HEK293 (cell line): ENCODE data around the gene FKRP.

Experiments
- ATF2 ChIP-seq: fragments of 450-650 bp; formaldehyde crosslinking; IDR thresholded peaks from 2 replicates; pipeline ENCODE4 v1.5.1; 2016; ENCODE audit warnings: missing biosample characterization, missing genetic modification characterization, low read depth
- GLI2 ChIP-seq: fragments of 450-650 bp; formaldehyde crosslinking; IDR thresholded peaks from 2 replicates; pipeline ENCODE4; 2017; ENCODE audit warnings: missing biosample characterization, missing genetic modification characterization, low read depth, borderline replicate concordance
- MEIS1 ChIP-seq: sonication (generic); formaldehyde crosslinking; IDR thresholded peaks from 2 replicates; pipeline ENCODE4 v1.8.1; 2022; ENCODE audit warnings: missing genetic modification reagents, mild to moderate bottlenecking, borderline replicate concordance
- MYNN ChIP-seq: fragments of 450-650 bp; formaldehyde crosslinking; IDR thresholded peaks from 2 replicates; pipeline ENCODE4 v1.5.1; 2016; ENCODE audit warnings: missing biosample characterization, missing genetic modification characterization, borderline replicate concordance
- PRDM6 ChIP-seq: fragments of 450-650 bp; formaldehyde crosslinking; IDR thresholded peaks from 2 replicates; pipeline ENCODE4 v1.5.1; 2017; ENCODE audit warnings: missing biosample characterization, missing genetic modification characterization
- REPIN1 ChIP-seq: fragments of 450-650 bp; formaldehyde crosslinking; IDR thresholded peaks from 2 replicates; pipeline ENCODE4 v1.5.1; 2017; ENCODE audit warnings: missing biosample characterization, missing genetic modification characterization, low read depth
- SP3 ChIP-seq: fragments of 450-650 bp; formaldehyde crosslinking; IDR thresholded peaks from 2 replicates; pipeline ENCODE4 v1.5.1; 2016; ENCODE audit warnings: missing biosample characterization, missing genetic modification characterization
- ZBTB11 ChIP-seq: fragments of 450-650 bp; formaldehyde crosslinking; conservative IDR thresholded peaks from 2 replicates; pipeline ENCODE4 v1.5.1; 2016; ENCODE audit warnings: low read depth, missing biosample characterization, missing genetic modification characterization
- ZBTB48 ChIP-seq: fragments of 450-650 bp; formaldehyde crosslinking; IDR thresholded peaks from 2 replicates; pipeline ENCODE4 v1.5.1; 2016; ENCODE audit warnings: missing biosample characterization, missing genetic modification characterization
- ZEB2 ChIP-seq: fragments of 450-650 bp; formaldehyde crosslinking; IDR thresholded peaks from 2 replicates; pipeline ENCODE4 v1.5.1; 2016; ENCODE audit warnings: missing biosample characterization, missing genetic modification characterization
- ZNF10 ChIP-seq: fragments of 450-650 bp; formaldehyde crosslinking; IDR thresholded peaks from 2 replicates; pipeline ENCODE4 v1.5.1; 2017; ENCODE audit warnings: missing biosample characterization, missing genetic modification characterization
- ZNF132 ChIP-seq: fragments of 450-650 bp; formaldehyde crosslinking; IDR thresholded peaks from 2 replicates; pipeline ENCODE4 v1.5.1; 2017; ENCODE audit warnings: missing biosample characterization, missing genetic modification characterization, borderline replicate concordance
- ZNF175 ChIP-seq: fragments of 450-650 bp; formaldehyde crosslinking; IDR thresholded peaks from 2 replicates; pipeline ENCODE4 v1.5.1; 2016; ENCODE audit warnings: missing biosample characterization, missing genetic modification characterization
- ZNF184 ChIP-seq: fragments of 450-650 bp; IDR thresholded peaks from 2 replicates; pipeline ENCODE4 v1.5.1; 2018; ENCODE audit warnings: missing biosample characterization, mild to moderate bottlenecking, missing genetic modification characterization
- ZNF335 ChIP-seq: fragments of 450-650 bp; formaldehyde crosslinking; conservative IDR thresholded peaks from 2 replicates; pipeline ENCODE4 v1.5.1; 2016; ENCODE audit warnings: missing biosample characterization, missing genetic modification characterization
- ZNF518A ChIP-seq: fragments of 450-650 bp; formaldehyde crosslinking; conservative IDR thresholded peaks from 2 replicates; pipeline ENCODE4 v1.5.1; 2016; ENCODE audit warnings: low read depth, missing biosample characterization, missing genetic modification characterization
- ZNF521 ChIP-seq: fragments of 450-650 bp; formaldehyde crosslinking; IDR thresholded peaks from 2 replicates; pipeline ENCODE4 v1.5.1; 2017; ENCODE audit warnings: missing biosample characterization, mild to moderate bottlenecking, missing genetic modification characterization
- ZNF530 ChIP-seq: fragments of 450-650 bp; formaldehyde crosslinking; IDR thresholded peaks from 2 replicates; pipeline ENCODE4 v1.5.1; 2016; ENCODE audit warnings: low read depth, missing biosample characterization, missing genetic modification characterization
- ZNF600 ChIP-seq: fragments of 450-650 bp; formaldehyde crosslinking; IDR thresholded peaks from 2 replicates; pipeline ENCODE4 v1.5.1; 2016; ENCODE audit warnings: missing biosample characterization, missing genetic modification characterization
- ZNF707 ChIP-seq: fragments of 450-650 bp; formaldehyde crosslinking; IDR thresholded peaks from 2 replicates; pipeline ENCODE4 v1.5.1; 2016; ENCODE audit warnings: missing biosample characterization, missing genetic modification characterization
- ZNF776 ChIP-seq: fragments of 450-650 bp; formaldehyde crosslinking; IDR thresholded peaks from 2 replicates; pipeline ENCODE4 v1.5.0; 2017; ENCODE audit warnings: missing biosample characterization, missing genetic modification characterization, borderline replicate concordance
- ZNF785 ChIP-seq: fragments of 450-650 bp; formaldehyde crosslinking; IDR thresholded peaks from 2 replicates; pipeline ENCODE4 v1.5.1; 2016; ENCODE audit warnings: missing biosample characterization, missing genetic modification characterization
- ZNF791 ChIP-seq: fragments of 450-650 bp; formaldehyde crosslinking; IDR thresholded peaks from 2 replicates; pipeline ENCODE4 v1.5.1; 2016; ENCODE audit warnings: missing biosample characterization, missing genetic modification characterization
- ZNF843 ChIP-seq: fragments of 450-650 bp; formaldehyde crosslinking; IDR thresholded peaks from 2 replicates; pipeline ENCODE4 v1.5.1; 2016; ENCODE audit warnings: missing biosample characterization, missing genetic modification characterization
- ZSCAN16 ChIP-seq: fragments of 450-650 bp; formaldehyde crosslinking; IDR thresholded peaks from 2 replicates; pipeline ENCODE4 v1.5.1; 2016; ENCODE audit warnings: missing biosample characterization, missing genetic modification characterization
- ZSCAN18 ChIP-seq: fragments of 450-650 bp; formaldehyde crosslinking; IDR thresholded peaks from 2 replicates; pipeline ENCODE4 v1.5.1; 2016; ENCODE audit warnings: missing biosample characterization, missing genetic modification characterization

Gene FKRP

GRCh38 chr19:46784262-46785053 lies 38.6 kb downstream of the FKRP start (continued):
- no peak; the same call in 1 of the 2 replicates for TF ChIP-seq ZSCAN18 (tag by site-specific recombination)
- no peak for TF ChIP-seq MYNN (tag by site-specific recombination)
- TF ChIP-seq ZNF600 (tag by site-specific recombination): peak; percentile 47; the same call in 1 of the 2 replicates
- peak; percentile 40 for TF ChIP-seq ZBTB11 (tag by site-specific recombination)
- TF ChIP-seq ZSCAN16 (tag by site-specific recombination): no peak
- no peak for TF ChIP-seq ZNF521 (tag by site-specific recombination)
- TF ChIP-seq ZNF791: no peak
- TF ChIP-seq ZNF776 (tag by site-specific recombination): no peak
- TF ChIP-seq ZNF530 (tag by site-specific recombination): no peak
- no peak for TF ChIP-seq ZNF132 (tag by site-specific recombination)
- peak; percentile 89 for TF ChIP-seq SP3 (tag by site-specific recombination)
- TF ChIP-seq ZNF335 (tag by site-specific recombination): peak; percentile 89
- peak; percentile 73 for TF ChIP-seq ZNF843 (tag by site-specific recombination)
- no peak for TF ChIP-seq ZNF184 (tag by site-specific recombination)
- no peak for TF ChIP-seq ZNF707 (tag by site-specific recombination)
- no peak for TF ChIP-seq REPIN1
- peak; percentile 67; the same call in 1 of the 2 replicates for TF ChIP-seq ZEB2
- TF ChIP-seq ZNF518A (tag by site-specific recombination): no peak; the same call in 1 of the 2 replicates
- TF ChIP-seq PRDM6 (tag by site-specific recombination): no peak
- no peak for TF ChIP-seq ZNF175
- no peak for TF ChIP-seq ZNF10 (tag by site-specific recombination)
- TF ChIP-seq MEIS1: no peak
- TF ChIP-seq ATF2 (tag by site-specific recombination): peak; percentile 41; the same call in 1 of the 2 replicates
- TF ChIP-seq ZBTB48 (tag by site-specific recombination): no peak
- TF ChIP-seq GLI2 (tag by site-specific recombination): no peak
- peak; percentile 52; the same call in 1 of the 2 replicates for TF ChIP-seq ZNF785 (tag by site-specific recombination)
